Measurements from ENCODE around the gene NRROS.

DNA sequence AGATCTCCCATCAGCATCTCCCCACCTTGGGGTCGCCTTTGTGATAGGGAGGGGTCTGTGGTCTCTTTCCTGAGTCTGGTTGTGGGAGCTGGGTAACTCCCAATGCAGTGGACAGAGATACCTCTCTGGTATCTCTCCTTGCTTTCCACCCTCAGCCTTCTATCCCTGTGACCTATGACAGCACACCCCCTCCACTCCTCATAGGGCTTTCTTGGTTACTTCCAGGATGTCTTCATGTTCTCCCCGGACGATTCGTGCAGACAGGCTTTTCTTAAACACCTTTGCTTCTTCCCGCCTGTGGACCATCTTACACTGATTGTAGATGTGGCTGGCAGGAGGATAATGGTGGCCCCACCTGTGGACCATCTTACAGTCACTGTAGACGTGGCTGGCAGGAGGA is 14.2 kb upstream of the NRROS start:
- TF ChIP-seq, protein P1, sequence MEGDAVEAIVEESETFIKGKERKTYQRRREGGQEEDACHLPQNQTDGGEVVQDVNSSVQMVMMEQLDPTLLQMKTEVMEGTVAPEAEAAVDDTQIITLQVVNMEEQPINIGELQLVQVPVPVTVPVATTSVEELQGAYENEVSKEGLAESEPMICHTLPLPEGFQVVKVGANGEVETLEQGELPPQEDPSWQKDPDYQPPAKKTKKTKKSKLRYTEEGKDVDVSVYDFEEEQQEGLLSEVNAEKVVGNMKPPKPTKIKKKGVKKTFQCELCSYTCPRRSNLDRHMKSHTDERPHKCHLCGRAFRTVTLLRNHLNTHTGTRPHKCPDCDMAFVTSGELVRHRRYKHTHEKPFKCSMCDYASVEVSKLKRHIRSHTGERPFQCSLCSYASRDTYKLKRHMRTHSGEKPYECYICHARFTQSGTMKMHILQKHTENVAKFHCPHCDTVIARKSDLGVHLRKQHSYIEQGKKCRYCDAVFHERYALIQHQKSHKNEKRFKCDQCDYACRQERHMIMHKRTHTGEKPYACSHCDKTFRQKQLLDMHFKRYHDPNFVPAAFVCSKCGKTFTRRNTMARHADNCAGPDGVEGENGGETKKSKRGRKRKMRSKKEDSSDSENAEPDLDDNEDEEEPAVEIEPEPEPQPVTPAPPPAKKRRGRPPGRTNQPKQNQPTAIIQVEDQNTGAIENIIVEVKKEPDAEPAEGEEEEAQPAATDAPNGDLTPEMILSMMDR (conservative IDR thresholded peaks at IDR 0.05) = no peak
- no peak for TF ChIP-seq ZFX (IDR thresholded peaks at IDR 0.05)

Data from C4-2B (cell line).